Skeletal muscle tissue (tissue), 4 donors: Measurements from ENCODE around the gene CHMP3. TPM values are rescaled to one million over a fixed set of nuclear protein-coding genes. Genes with fewer than 3 reads are reported as not detected.

Experiments used
- H3K27ac ChIP-seq: one replicate; pipeline ENCODE4 v1.7.0; 2013; ENCODE audit warnings: mild to moderate bottlenecking, low read depth, low read length, inconsistent platforms
- H3K27me3 ChIP-seq, 3 donors: one replicate each; pipeline ENCODE4 v1.7.0; 2013; ENCODE audit warnings: low read length in 3 of 3; ENCODE audit not compliant: control insufficient read depth in 3 of 3, insufficient read depth in 3 of 3
- H3K36me3 ChIP-seq, 3 donors: one replicate each; pipeline ENCODE4 v1.7.0; 2013; ENCODE audit warnings: low read length in 3 of 3; ENCODE audit not compliant: control insufficient read depth in 3 of 3, insufficient read depth in 3 of 3
- H3K4me1 ChIP-seq, 3 donors: one replicate each; pipeline ENCODE4 v1.7.0; 2013; ENCODE audit warnings: low read length in 3 of 3, mild to moderate bottlenecking in 3 of 3; ENCODE audit not compliant: control insufficient read depth in 3 of 3, insufficient read depth in 3 of 3
- H3K4me3 ChIP-seq, 3 donors: one replicate each; pipeline ENCODE4 v1.7.0; 2013; ENCODE audit warnings: low read length in 3 of 3
- H3K9ac ChIP-seq, 3 donors: one replicate each; pipeline ENCODE4 v1.7.0; 2013; ENCODE audit warnings: low read length in 3 of 3, mild to moderate bottlenecking in 3 of 3, moderate library complexity in 2 of 3, low read depth in 1 of 3
- H3K9me3 ChIP-seq, 3 donors: one replicate each; pipeline ENCODE4 v1.7.0; 2013; ENCODE audit warnings: low read length in 3 of 3; ENCODE audit not compliant: control insufficient read depth in 3 of 3
- total RNA-seq: library from RNA; depleted of rRNA; stranded (reverse); fragments of >200 nt; gene quantifications from one replicate; pipeline ENCODE4 v1.2.3, GENCODE V29; 2014
- donor health status: Osteomylitis.

Gene CHMP3
- total RNA-seq, 1 donor from 2014 or later: 42.8 TPM

DNA sequence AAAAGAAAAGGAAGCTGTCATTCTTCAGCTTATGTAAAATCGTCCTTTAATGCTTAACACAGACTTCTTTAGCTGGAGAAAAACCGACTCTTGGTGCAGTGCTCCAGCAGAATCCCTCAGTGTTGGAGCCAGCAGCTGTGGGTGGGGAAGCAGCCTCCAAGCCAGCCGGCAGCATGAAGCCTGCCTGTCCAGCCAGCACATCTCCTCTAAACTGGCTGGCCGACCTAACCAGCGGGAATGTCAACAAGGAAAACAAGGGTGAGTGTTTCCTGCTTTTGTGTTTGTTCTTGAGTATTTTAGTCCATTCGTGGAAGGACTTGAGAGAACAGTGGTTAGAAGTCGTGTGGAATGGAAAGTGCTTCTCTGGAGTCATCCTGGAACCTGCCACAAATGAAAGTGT is 83.1 kb downstream of the CHMP3 start:
- Histone ChIP-seq H3K27ac (no peak overlapping the region), H3K9ac (no peak overlapping the region), H3K4me1 (peaks cover 0 to 6% (median 3%) of the 10 kb centered on the region in 3 donors), H3K9me3 (no peaks in the 10 kb centered on the region), H3K36me3 (peaks cover 54 to 72% (median 64%) of the 10 kb centered on the region in 3 donors), H3K27me3 (no peaks in the 10 kb centered on the region), H3K4me3 (no peak overlapping the region)

DNA sequence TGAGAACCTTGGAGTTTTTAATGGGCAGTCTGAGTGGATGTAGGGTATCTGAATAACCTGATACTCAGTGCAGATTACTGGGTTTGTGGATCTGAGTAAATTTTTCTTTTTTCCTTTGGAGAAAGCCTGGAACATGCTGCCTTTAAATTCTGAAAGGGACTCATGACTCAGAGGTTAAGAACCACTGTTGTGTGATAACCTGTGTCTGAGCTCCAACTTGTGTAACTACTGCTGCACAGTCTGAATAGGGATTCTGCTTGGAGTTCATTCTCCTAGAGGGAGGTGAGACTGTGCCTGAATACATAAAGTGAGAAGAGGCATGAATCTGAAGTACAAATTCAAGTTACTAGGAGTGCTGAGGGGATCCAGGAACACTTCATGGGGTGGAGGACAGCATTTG is 85.9 kb downstream of the CHMP3 start:
- Histone ChIP-seq H3K27ac (no peak overlapping the region), H3K36me3 (peaks cover 41 to 61% (median 47%) of the 10 kb centered on the region in 3 donors), H3K4me3 (no peak overlapping the region), H3K9ac (no peak overlapping the region), H3K27me3 (no peaks in the 10 kb centered on the region), H3K4me1 (peaks cover 0 to 2% (median under 1%) of the 10 kb centered on the region in 3 donors), H3K9me3 (no peaks in the 10 kb centered on the region)

DNA sequence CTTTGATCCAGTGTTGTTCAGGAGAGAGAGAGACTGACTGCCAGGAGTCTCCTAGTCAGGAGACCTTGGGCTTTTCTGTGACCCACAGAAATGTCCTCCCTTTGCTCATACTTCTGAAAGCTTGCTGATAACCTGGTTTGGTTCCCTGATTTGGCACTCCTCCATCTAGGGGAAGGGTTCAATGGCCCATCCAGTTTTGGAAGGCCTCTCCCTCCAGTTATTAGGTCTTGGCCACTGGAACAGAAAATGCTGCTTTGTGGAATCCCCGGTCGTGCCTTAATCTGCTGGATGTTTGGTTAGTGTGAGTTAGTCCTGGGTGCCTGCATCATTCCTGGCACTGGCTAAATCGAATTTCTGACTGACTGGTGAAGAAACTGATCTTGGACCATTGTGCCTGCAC is 86.3 kb downstream of the CHMP3 start:
- Histone ChIP-seq H3K9me3 (no peaks in the 10 kb centered on the region), H3K27ac (no peak overlapping the region), H3K36me3 (peaks cover 37 to 61% (median 43%) of the 10 kb centered on the region in 3 donors), H3K4me1 (peaks cover 0 to 2% (median 0%) of the 10 kb centered on the region in 3 donors), H3K27me3 (no peaks in the 10 kb centered on the region), H3K4me3 (no peak overlapping the region), H3K9ac (peak overlapping the region in 1 of 3 donors; percentile 10)

DNA sequence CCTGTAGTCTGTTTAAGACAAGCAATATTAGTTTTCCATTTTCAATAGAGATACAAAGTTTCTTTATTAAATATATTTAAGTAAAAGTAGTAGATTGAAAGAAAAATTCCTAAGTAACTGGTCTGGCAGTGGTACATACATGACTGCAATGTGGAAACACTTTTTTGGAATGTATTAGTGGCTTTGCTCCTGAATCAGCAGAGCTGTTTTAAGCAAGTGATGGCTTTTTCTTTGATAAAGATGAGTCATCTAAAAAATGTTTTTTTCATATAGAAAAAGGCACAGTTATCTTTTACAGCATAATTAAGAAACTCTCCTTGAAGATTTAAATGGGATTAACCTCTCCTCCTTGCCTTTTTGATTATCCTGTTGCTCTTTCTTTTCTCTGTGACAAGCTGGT is 87.2 kb downstream of the CHMP3 start:
- H3K27me3 ChIP-seq: no peaks in the 10 kb centered on the region
- no peak overlapping the region for H3K9ac ChIP-seq
- no peak overlapping the region for H3K27ac ChIP-seq
- H3K9me3 ChIP-seq: no peaks in the 10 kb centered on the region
- peaks cover 0 to 2% (median 0%) of the 10 kb centered on the region in 3 donors for H3K4me1 ChIP-seq
- H3K4me3 ChIP-seq: no peak overlapping the region
- peaks cover 35 to 57% (median 41%) of the 10 kb centered on the region in 3 donors for H3K36me3 ChIP-seq

DNA sequence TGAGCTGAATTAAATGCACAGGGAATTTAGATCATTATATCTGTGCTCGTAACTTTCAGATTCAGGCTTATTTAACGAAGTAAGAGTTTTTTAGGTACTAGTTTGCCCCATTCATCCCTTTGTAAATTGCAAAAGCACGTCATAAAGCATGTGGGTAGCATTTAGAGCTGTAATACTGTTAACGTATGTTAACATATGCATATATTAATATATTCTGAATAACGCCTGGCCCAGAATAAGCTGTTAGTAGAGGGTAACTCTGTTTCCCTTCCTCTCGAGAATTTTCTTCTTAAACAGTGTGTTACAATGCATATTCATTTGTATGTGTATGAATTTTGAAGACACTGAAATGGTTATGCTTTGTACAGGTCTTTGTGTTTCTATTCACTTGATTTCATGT is 91.6 kb downstream of the CHMP3 start:
- H3K4me3 ChIP-seq: no peak overlapping the region
- peaks cover 0 to 4% (median 0%) of the 10 kb centered on the region in 3 donors for H3K4me1 ChIP-seq
- H3K9ac ChIP-seq: no peak overlapping the region
- H3K27me3 ChIP-seq: no peaks in the 10 kb centered on the region
- H3K36me3 ChIP-seq: peaks cover 15 to 58% (median 35%) of the 10 kb centered on the region in 3 donors
- H3K27ac ChIP-seq: no peak overlapping the region
- H3K9me3 ChIP-seq: no peaks in the 10 kb centered on the region

DNA sequence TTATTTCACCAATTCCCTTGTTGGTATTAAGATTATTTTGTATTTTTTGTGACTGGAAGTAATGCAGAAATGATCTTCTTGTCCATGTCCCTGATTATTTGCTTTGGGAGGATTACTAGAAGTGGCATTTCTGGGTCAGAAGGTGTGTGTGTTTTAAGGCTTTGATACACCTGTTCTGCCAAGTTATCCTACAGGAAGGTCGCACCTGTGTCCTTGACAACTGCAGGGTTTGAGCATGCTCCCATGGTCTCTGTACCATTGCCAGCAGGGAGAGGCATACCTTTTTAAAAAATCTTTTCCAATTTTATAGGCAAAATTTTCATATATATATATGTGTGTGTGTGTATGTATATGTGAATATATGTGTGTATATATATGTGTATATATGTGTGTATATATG is 92.4 kb downstream of the CHMP3 start:
- Histone ChIP-seq H3K9me3 (no peaks in the 10 kb centered on the region), H3K9ac (no peak overlapping the region), H3K4me1 (peaks cover 0 to 4% (median 0%) of the 10 kb centered on the region in 3 donors), H3K4me3 (no peak overlapping the region), H3K36me3 (peaks cover 15 to 61% (median 38%) of the 10 kb centered on the region in 3 donors), H3K27ac (no peak overlapping the region), H3K27me3 (no peaks in the 10 kb centered on the region)

DNA sequence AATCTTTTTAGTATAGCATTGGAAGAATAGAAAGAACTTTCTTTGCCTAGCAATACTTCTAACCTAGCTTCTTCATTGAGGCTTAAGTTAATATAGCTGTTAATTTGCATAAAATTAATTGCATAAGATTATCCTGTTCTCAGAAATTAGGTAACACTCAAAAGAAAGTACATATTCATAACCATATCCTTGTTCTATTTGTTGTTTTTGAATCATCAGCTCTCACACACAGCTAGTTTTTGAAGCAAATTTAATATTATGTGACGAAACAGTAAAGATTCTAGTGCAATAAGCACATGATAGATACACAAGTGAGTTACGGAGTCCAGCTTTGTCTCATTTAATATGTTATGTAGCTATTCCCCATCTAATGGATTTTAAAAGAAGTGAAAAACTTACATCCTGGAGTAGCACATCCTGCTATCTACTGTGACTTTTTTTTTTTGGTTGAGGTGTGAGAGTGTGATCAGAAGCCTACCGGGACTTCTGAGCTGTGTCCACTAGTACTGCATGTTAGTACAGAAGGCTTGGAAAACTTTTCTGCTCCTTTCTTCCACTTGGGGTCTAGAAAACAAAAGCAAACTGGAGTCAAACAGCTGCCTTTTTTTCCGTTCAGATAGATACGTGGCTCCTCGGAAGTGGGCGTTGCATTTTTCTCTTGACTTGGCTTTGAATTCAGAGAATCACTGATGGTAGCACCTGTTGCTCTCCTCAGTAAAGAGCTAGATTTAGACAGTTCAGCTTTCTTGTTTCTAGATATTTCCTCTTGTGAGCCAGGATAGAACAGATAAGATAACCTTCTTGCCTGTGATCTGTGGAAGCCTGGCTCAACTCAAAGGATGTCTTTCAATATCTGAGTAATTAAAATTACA is 94.8 kb downstream of the CHMP3 start:
- Histone ChIP-seq H3K9ac (no peak overlapping the region), H3K4me1 (peaks cover 5 to 8% (median 5%) of the 10 kb centered on the region in 3 donors), H3K36me3 (peaks cover 9 to 56% (median 36%) of the 10 kb centered on the region in 3 donors)

DNA sequence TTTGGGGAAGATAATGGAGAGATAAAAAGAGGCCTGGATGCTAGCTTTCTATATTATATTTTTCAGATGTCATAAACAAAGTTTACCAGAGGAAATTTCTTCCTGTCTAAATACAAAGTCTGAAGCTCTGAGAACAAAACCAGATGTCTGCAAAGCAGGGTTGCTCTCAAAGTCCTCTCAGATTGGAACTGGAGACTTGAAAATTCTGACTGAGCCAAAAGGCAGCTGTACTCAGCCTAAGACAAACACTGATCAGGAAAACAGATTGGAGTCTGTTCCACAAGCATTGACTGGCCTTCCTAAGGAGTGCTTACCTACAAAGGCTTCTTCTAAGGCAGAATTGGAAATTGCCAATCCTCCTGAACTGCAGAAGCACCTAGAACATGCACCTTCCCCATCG is 96.9 kb downstream of the CHMP3 start:
- Histone ChIP-seq H3K9ac (no peak overlapping the region), H3K36me3 (peaks cover 13 to 48% (median 45%) of the 10 kb centered on the region in 3 donors), H3K9me3 (no peaks in the 10 kb centered on the region), H3K4me3 (no peak overlapping the region), H3K27ac (no peak overlapping the region), H3K4me1 (peaks cover 5 to 8% (median 5%) of the 10 kb centered on the region in 3 donors), H3K27me3 (no peaks in the 10 kb centered on the region)

More for the DNA sequence above, 94.8 kb downstream of the CHMP3 start:
- H3K27me3 ChIP-seq: no peaks in the 10 kb centered on the region
- no peaks in the 10 kb centered on the region for H3K9me3 ChIP-seq
- H3K27ac ChIP-seq: no peak overlapping the region
- H3K4me3 ChIP-seq: no peak overlapping the region

DNA sequence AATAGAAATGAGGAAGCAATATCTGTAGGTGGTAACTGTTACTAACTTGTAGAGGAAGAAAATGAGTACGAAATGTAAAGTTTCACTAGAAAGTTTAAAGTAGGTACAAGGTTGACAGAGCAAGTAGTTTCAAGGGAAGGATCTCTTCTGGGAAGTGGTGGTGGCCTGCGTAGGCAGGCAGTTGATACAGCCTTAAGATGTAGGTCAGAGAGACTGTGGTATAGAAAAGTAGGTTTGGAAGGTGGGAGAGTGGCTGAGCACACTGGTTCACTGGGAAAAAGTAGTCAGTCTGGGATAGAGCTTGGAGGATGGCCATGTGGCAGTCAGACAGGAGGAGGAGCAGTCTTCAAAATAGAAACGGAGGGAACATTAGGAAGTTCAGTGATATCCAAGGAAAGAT is 98.6 kb downstream of the CHMP3 start:
- Histone ChIP-seq H3K36me3 (peaks cover 18 to 53% (median 48%) of the 10 kb centered on the region in 3 donors), H3K9me3 (no peaks in the 10 kb centered on the region), H3K9ac (no peak overlapping the region), H3K27ac (no peak overlapping the region), H3K4me1 (peaks cover 5 to 8% (median 5%) of the 10 kb centered on the region in 3 donors), H3K27me3 (no peaks in the 10 kb centered on the region), H3K4me3 (no peak overlapping the region)

DNA sequence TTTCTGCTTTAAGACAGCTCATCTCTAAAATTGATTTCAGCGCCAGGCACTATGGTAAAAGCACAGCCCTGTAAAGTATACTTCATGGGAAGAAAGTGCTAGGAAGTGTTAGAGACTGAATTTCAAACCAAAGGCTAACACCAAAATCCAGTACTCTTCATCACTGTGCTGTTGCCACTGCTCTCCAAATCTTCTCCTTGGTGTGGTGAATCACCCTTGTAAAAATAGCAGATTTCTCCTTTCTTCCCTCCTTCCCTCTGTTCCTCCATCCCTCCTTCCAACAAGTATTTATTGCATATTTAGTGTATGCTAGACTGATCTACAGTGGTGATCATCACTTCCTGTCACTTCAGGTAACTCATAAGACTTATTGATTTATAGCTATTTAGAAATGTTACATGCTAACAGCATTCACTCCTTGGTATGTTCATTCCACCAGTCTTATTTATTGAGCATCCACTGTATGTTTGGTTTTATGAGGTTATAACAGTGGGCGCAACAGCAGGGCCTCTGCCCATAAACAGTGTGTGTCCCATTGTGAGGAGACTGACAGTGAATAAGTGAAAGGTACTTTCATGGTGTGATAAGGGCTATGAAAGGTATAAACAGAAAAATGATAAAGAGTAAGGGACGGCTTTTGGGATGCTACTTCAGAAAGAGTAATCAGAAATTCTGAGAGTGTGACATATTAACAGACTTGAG is 102.0 kb downstream of the CHMP3 start:
- Histone ChIP-seq H3K9me3 (no peaks in the 10 kb centered on the region), H3K27me3 (no peaks in the 10 kb centered on the region), H3K4me3 (no peak overlapping the region), H3K4me1 (peaks cover 3 to 5% (median 5%) of the 10 kb centered on the region in 3 donors), H3K27ac (no peak overlapping the region), H3K36me3 (peaks cover 30 to 57% (median 48%) of the 10 kb centered on the region in 3 donors), H3K9ac (no peak overlapping the region)
